K562 (cell line): ENCODE measurements around the gene EIF3K. TPM values are rescaled to one million over a fixed set of nuclear protein-coding genes. Genes with fewer than 3 reads are reported as not detected.
A peak's percentile ranks its signal among the peaks of the same experiment; 100 is the strongest.

Experiments used
- BACH1 ChIP-seq: fragments of 200-800 bp; sonication (Bioruptor generic); IDR thresholded peaks from 2 replicates; pipeline ENCODE4 v1.6.1; 2016; ENCODE audit warnings: missing genetic modification characterization, missing compliant biosample characterization
- CBX1 ChIP-seq: sonication (generic); IDR thresholded peaks from 2 replicates; pipeline ENCODE4 v1.6.1; 2016; ENCODE audit warnings: antibody characterized with exemption, low read depth, mild to moderate bottlenecking
- CREB1 ChIP-seq, 2 experiments: sonication (generic) in 1 of 2; formaldehyde crosslinking in 1 of 2; IDR thresholded peaks; 2 replicates each; pipeline versions ENCODE4 v1.6.1 to v1.8.0; 2012 to 2022; ENCODE audit warnings: inconsistent platforms in 1 of 2, mild to moderate bottlenecking in 1 of 2, missing genetic modification reagents in 1 of 2, moderate library complexity in 1 of 2
- ESRRA ChIP-seq: fragments of 450-650 bp; IDR thresholded peaks from 2 replicates; pipeline ENCODE4 v1.6.1; 2014; ENCODE audit warnings: low read depth, mild to moderate bottlenecking, moderate library complexity, borderline replicate concordance
- FOXM1 ChIP-seq, 2 experiments: fragments of 450-650 bp in 1 of 2; sonication (generic) in 1 of 2; formaldehyde crosslinking in 1 of 2; IDR thresholded peaks; 2 replicates each; pipeline versions ENCODE4 v1.6.1 to v1.9.0; 2017 to 2022; ENCODE audit warnings: low read depth in 2 of 2, mild to moderate bottlenecking in 2 of 2, missing genetic modification reagents in 1 of 2, moderate library complexity in 1 of 2
- HNRNPK ChIP-seq: fragments of 200-400 bp; formaldehyde crosslinking; IDR thresholded peaks from one replicate; pipeline ENCODE4 v1.6.1; 2018; ENCODE audit warnings: mild to moderate bottlenecking, low read depth, low read length; ENCODE audit not compliant: poor library complexity, severe bottlenecking
- KLF16 ChIP-seq: IDR thresholded peaks from 2 replicates; pipeline ENCODE4 v1.6.1; 2016; ENCODE audit warnings: antibody characterized with exemption
- MAFK ChIP-seq: IDR thresholded peaks from 2 replicates; pipeline ENCODE4 v1.6.1; 2011; ENCODE audit warnings: low read length, improper control_type of control experiment
- NONO ChIP-seq, 2 experiments: fragments of 200-400 bp in 1 of 2; fragments of 450-650 bp in 1 of 2; formaldehyde crosslinking in 1 of 2; IDR thresholded peaks; 2 replicates each; pipeline ENCODE4 v1.6.1; 2017; ENCODE audit warnings: low read depth in 2 of 2, mild to moderate bottlenecking in 2 of 2, moderate library complexity in 2 of 2, low read length in 1 of 2
- NR3C1 ChIP-seq: sonication (generic); formaldehyde crosslinking; IDR thresholded peaks from 2 replicates; pipeline ENCODE4 v1.8.1; 2022; ENCODE audit warnings: missing genetic modification reagents
- OTX1 ChIP-seq: fragments of 450-650 bp; formaldehyde crosslinking; IDR thresholded peaks from 2 replicates; pipeline ENCODE4 v1.4.0; 2022; ENCODE audit warnings: mild to moderate bottlenecking
- PHF21A ChIP-seq: fragments of 450-650 bp; IDR thresholded peaks from 2 replicates; pipeline ENCODE4 v1.6.1; 2017; ENCODE audit warnings: low read depth, borderline replicate concordance
- RB1 ChIP-seq: fragments of 450-650 bp; IDR thresholded peaks from 2 replicates; pipeline ENCODE4 v1.6.1; 2017; ENCODE audit warnings: low read depth, mild to moderate bottlenecking
- SIX5 ChIP-seq, 2 experiments: IDR thresholded peaks; 2 replicates each; pipeline ENCODE4 v1.6.1; 2011; ENCODE audit warnings: low read length in 2 of 2, borderline replicate concordance in 1 of 2, low read depth in 1 of 2, mild to moderate bottlenecking in 1 of 2, moderate library complexity in 1 of 2; ENCODE audit not compliant: insufficient read depth in 1 of 2
- TFAM ChIP-seq: fragments of 250-450 bp; sonication (Bioruptor Pico); conservative IDR thresholded peaks from 2 replicates; pipeline ENCODE4 v1.5.0; 2021; ENCODE audit warnings: mild to moderate bottlenecking, moderate library complexity
- U2AF2 ChIP-seq: fragments of 200-400 bp; formaldehyde crosslinking; optimal IDR thresholded peaks from 2 replicates; pipeline ENCODE3; 2017; ENCODE audit warnings: low read depth, mild to moderate bottlenecking, low read length
- YY1 ChIP-seq, 3 experiments: IDR thresholded peaks; 2 replicates each; pipeline ENCODE4 v1.6.1; 2011; ENCODE audit warnings: low read length in 2 of 3, mild to moderate bottlenecking in 2 of 3, moderate library complexity in 2 of 3, borderline replicate concordance in 1 of 3, control low read depth in 1 of 3, low read depth in 1 of 3; ENCODE audit not compliant: insufficient read depth in 3 of 3, insufficient replicate concordance in 2 of 3, control insufficient read depth in 1 of 3, insufficient read length in 1 of 3; ENCODE audit errors: extremely low read depth in 1 of 3
- ZNF121 ChIP-seq: sonication (generic); formaldehyde crosslinking; conservative IDR thresholded peaks from 2 replicates; pipeline ENCODE4 v1.8.0; 2022; ENCODE audit warnings: missing genetic modification reagents
- ZNF23 ChIP-seq: fragments of 250-450 bp; sonication (Bioruptor Pico); IDR thresholded peaks from 2 replicates; pipeline ENCODE4 v1.4.0; 2020; ENCODE audit warnings: mild to moderate bottlenecking
- ZSCAN29 ChIP-seq: fragments of 450-650 bp; IDR thresholded peaks from 2 replicates; pipeline ENCODE4 v1.6.1; 2017
- polyA plus RNA-seq, 8 experiments: library from polyadenylated mRNA; depleted of rRNA in 4 of 8; stranded (reverse) in 5 of 8; unstranded in 3 of 8; fragments of >200 nt; fragmentation: Nextera tagmentation in 2 of 8; fragmentation: Illumina TruSeq in 1 of 8; extraction: Ambion mirVana in 2 of 8; extraction: Trizol in 1 of 8; gene quantifications; 2 replicates each; pipeline versions ENCODE4 v1.2.1 to v1.2.3, GENCODE V29; 2011 to 2014; ENCODE audit warnings: inconsistent platforms in 1 of 8, missing spikeins in 1 of 8
- total RNA-seq, 7 experiments: library from RNA; depleted of rRNA in 6 of 7; stranded (reverse); fragments of >200 nt in 6 of 7; fragmentation: Illumina TruSeq in 2 of 7; extraction: Trizol in 2 of 7; gene quantifications; 2 replicates each; pipeline versions ENCODE4 v1.2.1 to v1.2.3, GENCODE V29; 2011 to 2021; ENCODE audit warnings: low replicate concordance in 1 of 7
- TF ChIP-seq, protein P1 (sequence below): sonication (generic); formaldehyde crosslinking; IDR thresholded peaks from 2 replicates; pipeline ENCODE4 v1.8.1; 2023; ENCODE audit warnings: mild to moderate bottlenecking, missing genetic modification reagents
- TF ChIP-seq, protein P2 (sequence below), 2 experiments: fragments of 450-650 bp in 1 of 2; sonication (generic) in 1 of 2; formaldehyde crosslinking in 1 of 2; IDR thresholded peaks in 1 of 2; conservative IDR thresholded peaks in 1 of 2; 2 replicates each; pipeline versions ENCODE4 v1.6.1 to v1.8.1; 2016 to 2023; ENCODE audit warnings: mild to moderate bottlenecking in 2 of 2, moderate library complexity in 2 of 2, inconsistent platforms in 1 of 2, missing genetic modification reagents in 1 of 2

EIF3K gene
- total and polyA plus RNA-seq, 9 of the 15 experiments (the other 6 are each of a cell fraction or from before 2014, with no cell fraction given): 387 to 1,827 (median 733) TPM

DNA sequence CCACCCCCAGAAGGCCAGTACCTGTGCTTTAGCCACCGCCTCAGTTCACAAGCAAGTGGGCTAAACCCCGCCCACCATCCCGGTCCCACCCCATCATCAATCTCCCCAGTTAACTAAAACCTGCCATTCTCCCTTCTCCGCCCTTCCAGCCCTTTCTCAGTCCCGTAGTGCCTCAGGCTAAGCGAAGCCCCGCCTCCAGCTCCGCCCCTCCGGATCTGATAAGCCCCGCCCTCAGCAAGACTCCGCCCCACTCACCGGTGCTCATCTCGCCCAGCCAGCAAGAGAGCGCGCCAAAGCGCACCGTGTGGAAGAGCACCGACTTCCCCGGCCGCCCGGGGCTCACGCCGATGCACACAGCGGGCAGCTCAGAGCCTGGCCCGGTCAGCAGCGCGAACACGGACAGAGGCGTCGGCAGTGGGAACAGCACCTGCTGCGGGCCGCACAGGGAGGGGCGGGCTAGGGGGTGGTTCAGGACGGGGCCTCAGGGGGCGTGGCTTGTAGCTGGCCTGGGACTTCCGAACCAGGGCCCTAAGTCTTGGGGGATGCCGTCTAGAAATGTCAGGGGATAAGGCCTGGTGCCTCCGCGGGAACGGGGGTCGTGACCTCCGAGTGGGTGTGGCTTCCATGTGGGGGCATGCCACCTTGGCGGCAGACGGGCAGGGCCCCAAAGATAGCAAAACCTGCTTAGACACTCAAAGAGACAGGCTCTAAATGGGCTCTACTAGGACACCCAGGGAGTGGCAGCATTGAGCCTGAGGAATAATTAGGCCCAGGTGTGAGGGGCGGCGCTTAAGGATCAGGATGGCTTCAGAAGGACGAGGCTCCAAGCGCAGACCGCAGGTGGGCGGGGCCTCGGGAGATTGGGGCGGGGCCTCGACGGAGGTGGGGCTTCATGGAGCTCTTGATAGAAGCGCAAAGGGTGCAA, 22.7 kb upstream of the EIF3K start (continued):
- TF ChIP-seq MAFK (no peak), ESRRA (no peak; the same call in 1 of the 2 replicates), BACH1 (no peak), KLF16 (no peak), PHF21A (no peak), YY1 (IDR thresholded peaks at IDR 0.05; ENCODE audit: borderline replicate concordance in 1 of 3, control insufficient read depth in 1 of 3, extremely low read depth in 1 of 3, insufficient read depth in 3 of 3, insufficient read length in 1 of 3, insufficient replicate concordance in 2 of 3, low read depth in 1 of 3, low read length in 2 of 3) (no peak), FOXM1 (IDR thresholded peaks at IDR 0.05; ENCODE audit: low read depth) (no peak), FOXM1 (CRISPR knock-in tag; IDR thresholded peaks at IDR 0.05; ENCODE audit: low read depth) (no peak), HNRNPK (no peak), OTX1 (CRISPR knock-in tag) (no peak), CREB1 (IDR thresholded peaks at IDR 0.05) (no peak), CREB1 (CRISPR knock-in tag; IDR thresholded peaks at IDR 0.05) (0 out of 2 replicates have a peak, but pooled peaks have one; percentile 44), ZSCAN29 (no peak), TFAM (CRISPR knock-in tag) (no peak), NONO (IDR thresholded peaks at IDR 0.05; ENCODE audit: low read depth in 2 of 2, low read length in 1 of 2) (no peak), ZNF121 (CRISPR knock-in tag) (no peak), RB1 (peak; percentile 76), CBX1 (peak; percentile 61; the same call in 1 of the 2 replicates), U2AF2 (no peak), NR3C1 (CRISPR knock-in tag) (no peak), SIX5 (IDR thresholded peaks at IDR 0.05; ENCODE audit: borderline replicate concordance in 1 of 2, insufficient read depth in 1 of 2, low read depth in 1 of 2, low read length in 2 of 2) (no peak), ZNF23 (no peak)
- TF ChIP-seq, protein P1, sequence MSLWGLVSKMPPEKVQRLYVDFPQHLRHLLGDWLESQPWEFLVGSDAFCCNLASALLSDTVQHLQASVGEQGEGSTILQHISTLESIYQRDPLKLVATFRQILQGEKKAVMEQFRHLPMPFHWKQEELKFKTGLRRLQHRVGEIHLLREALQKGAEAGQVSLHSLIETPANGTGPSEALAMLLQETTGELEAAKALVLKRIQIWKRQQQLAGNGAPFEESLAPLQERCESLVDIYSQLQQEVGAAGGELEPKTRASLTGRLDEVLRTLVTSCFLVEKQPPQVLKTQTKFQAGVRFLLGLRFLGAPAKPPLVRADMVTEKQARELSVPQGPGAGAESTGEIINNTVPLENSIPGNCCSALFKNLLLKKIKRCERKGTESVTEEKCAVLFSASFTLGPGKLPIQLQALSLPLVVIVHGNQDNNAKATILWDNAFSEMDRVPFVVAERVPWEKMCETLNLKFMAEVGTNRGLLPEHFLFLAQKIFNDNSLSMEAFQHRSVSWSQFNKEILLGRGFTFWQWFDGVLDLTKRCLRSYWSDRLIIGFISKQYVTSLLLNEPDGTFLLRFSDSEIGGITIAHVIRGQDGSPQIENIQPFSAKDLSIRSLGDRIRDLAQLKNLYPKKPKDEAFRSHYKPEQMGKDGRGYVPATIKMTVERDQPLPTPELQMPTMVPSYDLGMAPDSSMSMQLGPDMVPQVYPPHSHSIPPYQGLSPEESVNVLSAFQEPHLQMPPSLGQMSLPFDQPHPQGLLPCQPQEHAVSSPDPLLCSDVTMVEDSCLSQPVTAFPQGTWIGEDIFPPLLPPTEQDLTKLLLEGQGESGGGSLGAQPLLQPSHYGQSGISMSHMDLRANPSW: 0 out of 2 replicates have a peak, but pooled peaks have one; percentile 50
- TF ChIP-seq, protein P2, sequence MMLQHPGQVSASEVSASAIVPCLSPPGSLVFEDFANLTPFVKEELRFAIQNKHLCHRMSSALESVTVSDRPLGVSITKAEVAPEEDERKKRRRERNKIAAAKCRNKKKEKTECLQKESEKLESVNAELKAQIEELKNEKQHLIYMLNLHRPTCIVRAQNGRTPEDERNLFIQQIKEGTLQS (IDR thresholded peaks at IDR 0.05): no peak
- TF ChIP-seq, protein P2 (CRISPR knock-in tag; conservative IDR thresholded peaks at IDR 0.05): no peak
